ENCODE results near the gene CCDC83. TPM values are rescaled to one million over a fixed set of nuclear protein-coding genes. Genes with fewer than 3 reads are reported as not detected.

Gene CCDC83
- total and polyA plus RNA-seq, 2 donors (not counting 3 experiments of a cell fraction or from before 2014, with no cell fraction given) = not detected

DNA sequence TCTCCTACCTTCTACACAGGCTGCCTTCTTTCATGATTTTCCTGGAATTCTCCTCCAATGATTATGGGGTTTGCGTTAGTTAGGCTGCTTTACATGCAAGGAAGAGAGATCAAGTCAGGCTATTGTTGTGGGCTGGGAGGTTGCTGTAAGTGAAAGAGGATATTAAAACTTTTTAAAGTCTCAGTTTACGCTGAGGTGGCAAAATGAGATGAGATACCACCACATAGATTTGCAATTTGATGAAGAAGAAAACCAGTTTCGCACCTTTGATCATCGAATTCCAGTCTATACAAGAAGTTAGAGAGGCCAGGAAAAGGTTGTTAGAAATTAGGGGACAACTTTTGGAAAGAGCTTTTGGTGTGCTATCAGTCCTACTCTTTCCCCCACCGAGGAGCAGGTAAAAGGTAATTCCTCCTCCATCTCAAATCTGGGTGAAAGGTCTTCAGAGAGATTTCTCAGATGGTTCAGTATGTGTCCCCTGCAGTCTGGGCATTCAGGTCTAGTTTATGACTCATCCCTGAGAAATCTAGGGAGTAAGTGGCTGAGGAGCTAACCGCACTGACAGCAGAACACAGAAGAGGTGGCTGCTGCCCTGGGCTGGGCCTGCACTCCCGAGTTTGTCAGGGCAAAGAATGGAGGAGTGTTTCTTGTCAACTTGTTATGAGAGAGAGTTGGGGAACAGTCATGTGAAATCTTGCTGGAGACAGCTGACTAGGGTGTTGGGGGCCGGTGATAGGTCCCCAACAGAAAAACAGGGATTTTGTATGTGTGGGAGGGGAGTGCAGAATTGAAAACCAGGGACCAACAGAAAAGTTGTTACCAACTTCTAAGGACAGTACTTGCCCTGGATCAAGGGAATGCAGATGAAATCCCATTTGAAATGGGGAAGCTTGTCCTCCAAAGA is 34.7 kb downstream of the CCDC83 start:
- no TSS peak for BruUV-seq (replicated peaks)
- no peaks in the 10 kb centered on the region for H4K20me1 ChIP-seq (replicated peaks; ENCODE audit: control insufficient read depth, extremely low read depth, insufficient read depth, low read length)
- POLR2A ChIA-PET = no interaction called here
- H3K27ac ChIP-seq (ENCODE audit: insufficient read depth, low read depth, low read length) = no peak overlapping the region
- H3K79me2 ChIP-seq (ENCODE audit: control insufficient read depth, insufficient read depth, low read length) = no peaks in the 10 kb centered on the region
- peak; percentile 12 for FAIRE-seq
- peaks cover 3 to 4% of the 10 kb centered on the region in 2 experiments for H3K27me3 ChIP-seq (ENCODE audit: control insufficient read depth in 2 of 2, insufficient read depth in 2 of 2, low read length in 2 of 2)
- TF ChIP-seq FOS (IDR thresholded peaks at IDR 0.05; ENCODE audit: borderline replicate concordance, insufficient read depth, low read length) (no peak), GATA2 (IDR thresholded peaks at IDR 0.05; ENCODE audit: insufficient read depth, insufficient read length, low read depth, low read length) (no peak), CTCF (IDR thresholded peaks at IDR 0.05; ENCODE audit: extremely low read depth in 1 of 2, insufficient read depth in 1 of 2, low read depth in 1 of 2, low read length in 2 of 2) (no peak), POLR2A (IDR thresholded peaks at IDR 0.05; ENCODE audit: low read depth, low read length) (no peak), POLR2AphosphoS5 (IDR thresholded peaks at IDR 0.05; ENCODE audit: insufficient read depth, low read depth, low read length) (no peak)
- TF ChIP-seq, protein P1, sequence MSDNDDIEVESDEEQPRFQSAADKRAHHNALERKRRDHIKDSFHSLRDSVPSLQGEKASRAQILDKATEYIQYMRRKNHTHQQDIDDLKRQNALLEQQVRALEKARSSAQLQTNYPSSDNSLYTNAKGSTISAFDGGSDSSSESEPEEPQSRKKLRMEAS (IDR thresholded peaks at IDR 0.05; ENCODE audit: insufficient read depth, insufficient read length) = no peak
- DNase-seq (ENCODE audit: low read depth, low spot score) = no peak
- no peaks in the 10 kb centered on the region for H3K4me1 ChIP-seq (ENCODE audit: control insufficient read depth, extremely low read depth, insufficient read depth, low read length)
- H3K9me1 ChIP-seq (replicated peaks; ENCODE audit: control insufficient read depth, extremely low read depth, insufficient read depth, low read length) = no peaks in the 10 kb centered on the region
- no peak overlapping the region for H2AFZ ChIP-seq (ENCODE audit: low read depth, low read length)
- intact Hi-C loops (cut with micrococcal nuclease) = no loop called here
- dilution Hi-C loops (cut with MboI; ENCODE audit: extremely low pct_ligation_motif_present, low sequenced_read_pairs) = no loop called here
- CTCF ChIA-PET = no interaction called here
- H3K9ac ChIP-seq (replicated peaks; ENCODE audit: extremely low read depth, insufficient read depth, low read length) = no peak overlapping the region
- no peaks in the 10 kb centered on the region for H3K36me3 ChIP-seq (ENCODE audit: control insufficient read depth in 2 of 2, extremely low read depth in 1 of 2, insufficient read depth in 2 of 2, low read length in 2 of 2)
- no peaks in the 10 kb centered on the region for H3K9me3 ChIP-seq (replicated peaks; ENCODE audit: control insufficient read depth, insufficient read depth, low read length)
- H3K4me2 ChIP-seq (ENCODE audit: insufficient read depth, low read length) = no peak overlapping the region
- H3K4me3 ChIP-seq (replicated peaks in 1 of 3; ENCODE audit: insufficient read depth in 1 of 3, low read depth in 1 of 3, low read length in 3 of 3) = no peak overlapping the region

All from endothelial cell of umbilical vein (primary cell).